ENCODE data around the gene SLC16A3.

The SLC16A3 gene

DNA sequence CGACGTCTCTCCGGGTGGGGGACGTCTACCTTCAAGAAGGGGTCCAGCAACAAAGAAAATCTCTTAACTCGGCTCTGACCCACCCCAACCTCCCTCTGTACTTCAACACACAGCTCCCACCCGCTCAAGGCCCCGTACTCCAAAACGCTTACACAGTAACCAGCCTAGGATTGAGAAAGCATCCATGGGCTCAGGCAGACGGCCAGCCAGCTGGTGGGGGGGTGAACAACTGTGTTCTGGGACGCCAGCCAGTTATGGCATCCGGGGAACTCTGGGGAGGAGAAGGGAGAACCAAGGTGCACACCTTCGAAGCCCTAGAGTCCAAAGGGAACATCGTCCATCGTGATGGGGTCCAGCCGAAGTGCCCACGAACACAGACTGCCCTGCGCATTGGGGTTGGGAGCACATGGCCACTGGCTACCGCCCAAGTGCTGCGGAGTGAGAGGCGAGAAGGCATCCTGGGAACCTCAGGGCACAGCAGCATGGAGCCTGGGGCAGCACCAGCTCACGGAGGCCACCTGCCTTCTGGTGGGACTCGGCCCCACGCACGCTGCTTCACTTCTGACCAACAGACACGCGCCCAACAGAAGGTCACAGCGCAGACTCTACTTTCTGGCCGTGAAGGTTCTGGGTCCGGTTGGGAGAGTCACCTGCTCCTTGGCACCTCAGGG lies 14.3 kb downstream of the SLC16A3 start:
- TF ChIP-seq, protein P1, sequence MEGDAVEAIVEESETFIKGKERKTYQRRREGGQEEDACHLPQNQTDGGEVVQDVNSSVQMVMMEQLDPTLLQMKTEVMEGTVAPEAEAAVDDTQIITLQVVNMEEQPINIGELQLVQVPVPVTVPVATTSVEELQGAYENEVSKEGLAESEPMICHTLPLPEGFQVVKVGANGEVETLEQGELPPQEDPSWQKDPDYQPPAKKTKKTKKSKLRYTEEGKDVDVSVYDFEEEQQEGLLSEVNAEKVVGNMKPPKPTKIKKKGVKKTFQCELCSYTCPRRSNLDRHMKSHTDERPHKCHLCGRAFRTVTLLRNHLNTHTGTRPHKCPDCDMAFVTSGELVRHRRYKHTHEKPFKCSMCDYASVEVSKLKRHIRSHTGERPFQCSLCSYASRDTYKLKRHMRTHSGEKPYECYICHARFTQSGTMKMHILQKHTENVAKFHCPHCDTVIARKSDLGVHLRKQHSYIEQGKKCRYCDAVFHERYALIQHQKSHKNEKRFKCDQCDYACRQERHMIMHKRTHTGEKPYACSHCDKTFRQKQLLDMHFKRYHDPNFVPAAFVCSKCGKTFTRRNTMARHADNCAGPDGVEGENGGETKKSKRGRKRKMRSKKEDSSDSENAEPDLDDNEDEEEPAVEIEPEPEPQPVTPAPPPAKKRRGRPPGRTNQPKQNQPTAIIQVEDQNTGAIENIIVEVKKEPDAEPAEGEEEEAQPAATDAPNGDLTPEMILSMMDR (IDR thresholded peaks at IDR 0.05) = no peak

DNA sequence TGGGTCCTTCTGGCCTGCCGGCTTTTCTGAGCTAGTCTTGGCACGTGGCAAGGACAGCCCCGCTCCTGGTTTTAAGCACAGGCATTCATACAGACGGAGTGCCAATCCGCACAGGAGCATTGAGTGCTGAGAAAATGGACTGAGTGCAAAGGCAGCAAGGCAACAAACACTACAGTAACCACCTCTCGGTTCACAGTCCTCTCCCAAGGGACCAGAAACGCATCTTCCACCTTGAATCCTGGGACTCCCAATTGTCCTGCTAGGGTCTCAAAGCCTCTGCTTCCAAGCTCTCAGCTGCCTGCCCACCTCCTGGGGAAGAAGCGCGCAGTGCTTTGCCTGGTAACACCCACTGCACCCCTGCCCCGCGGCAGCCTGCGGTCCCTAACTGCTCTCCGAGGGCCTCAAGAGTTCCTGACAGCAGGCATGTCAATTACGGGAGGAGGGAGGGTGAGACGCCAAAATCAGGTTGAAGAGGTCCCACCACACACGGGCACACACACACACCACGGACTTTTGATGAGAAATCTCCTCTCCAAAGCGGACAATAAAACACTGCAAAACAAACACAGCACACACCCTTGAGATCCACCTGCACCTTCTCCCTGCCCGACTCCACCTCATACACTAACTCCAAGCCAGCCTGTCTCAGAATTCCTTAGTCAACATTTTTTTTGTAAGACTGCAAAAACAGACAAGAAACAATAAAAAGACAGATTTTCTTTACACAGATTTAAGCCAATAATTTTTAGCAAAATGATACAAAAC lies 15.0 kb downstream of the SLC16A3 start:
- TF ChIP-seq, protein P1 (IDR thresholded peaks at IDR 0.05) = no peak

DNA sequence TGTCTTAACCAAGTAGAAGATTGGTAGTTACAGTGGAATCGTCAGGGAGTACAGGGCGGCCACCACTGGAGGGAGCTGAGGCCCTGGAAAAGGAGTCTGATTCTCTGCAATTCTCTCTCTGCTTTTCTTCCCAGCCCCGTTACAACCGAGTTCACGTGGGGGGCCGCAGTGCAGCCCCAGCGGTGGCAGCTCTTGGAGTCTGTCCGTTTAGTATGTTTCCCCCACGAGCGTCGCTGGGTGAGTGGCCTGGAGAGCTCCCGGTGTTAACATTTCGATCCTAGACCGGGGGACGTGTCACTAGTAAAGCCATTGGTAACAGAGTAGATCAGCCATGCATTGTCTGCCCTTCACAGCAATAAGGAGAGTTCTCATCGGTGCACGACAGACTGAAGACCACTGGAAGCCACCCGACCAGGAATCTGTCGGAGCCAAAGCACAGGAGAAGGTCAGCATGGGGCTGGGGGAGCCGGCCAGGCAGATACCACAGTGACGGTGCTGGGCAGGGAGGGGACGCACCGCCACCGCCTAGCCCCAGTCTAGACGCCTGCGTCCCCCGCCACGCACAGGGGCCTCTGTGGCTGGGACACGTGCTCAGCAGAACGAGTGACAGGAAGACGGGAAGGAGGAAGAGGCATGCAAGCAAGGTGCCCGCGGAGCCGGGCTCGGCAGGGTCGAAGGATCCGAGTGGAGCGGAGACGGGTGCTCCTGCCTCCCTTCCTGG lies 15.7 kb downstream of the SLC16A3 start:
- TF ChIP-seq, protein P1 (IDR thresholded peaks at IDR 0.05) = peak; percentile 68

DNA sequence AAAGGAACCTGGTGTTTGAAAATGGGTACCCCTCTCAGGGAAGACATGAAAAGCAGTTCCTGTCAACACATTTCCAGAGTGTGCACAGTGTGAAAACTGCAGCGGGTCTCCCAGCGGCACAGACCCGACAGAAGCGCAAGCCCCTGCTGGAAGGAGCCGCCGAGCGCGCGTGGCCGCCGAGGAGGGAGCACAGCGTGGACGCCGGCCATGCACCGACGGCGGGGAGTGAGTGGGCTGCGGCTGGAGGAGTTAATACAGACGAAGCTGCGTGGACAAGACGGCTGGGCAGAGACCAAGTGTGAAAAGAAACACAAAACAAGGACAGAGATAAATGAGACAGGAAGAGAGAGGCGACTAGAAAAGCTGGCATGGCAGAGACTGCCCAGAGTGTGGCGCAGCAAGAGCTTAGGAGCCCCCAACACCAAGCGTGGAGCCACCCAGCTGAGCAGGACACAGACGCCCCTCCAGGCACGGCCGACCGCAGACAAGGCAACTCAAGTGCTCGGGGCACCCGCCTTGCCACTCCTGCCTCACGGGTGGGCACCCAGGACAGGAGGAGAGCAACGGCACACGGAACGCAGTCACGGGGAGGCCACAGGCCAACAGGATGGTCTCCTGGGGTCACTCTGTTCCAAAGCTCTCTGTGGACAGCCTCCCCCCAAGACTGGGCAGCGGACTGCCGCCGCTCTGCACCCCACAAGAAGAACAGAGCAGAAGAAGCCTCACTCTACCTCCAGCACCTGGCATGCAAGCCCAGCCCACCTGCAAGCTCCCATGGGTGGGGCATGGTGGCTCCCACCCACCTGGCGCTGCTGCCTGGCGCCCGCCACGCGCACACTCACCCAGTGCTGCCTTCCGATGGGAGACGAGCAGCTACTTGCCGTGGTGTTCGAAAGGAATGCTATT lies 16.5 kb downstream of the SLC16A3 start:
- TF ChIP-seq, protein P1 (IDR thresholded peaks at IDR 0.05) = no peak

DNA sequence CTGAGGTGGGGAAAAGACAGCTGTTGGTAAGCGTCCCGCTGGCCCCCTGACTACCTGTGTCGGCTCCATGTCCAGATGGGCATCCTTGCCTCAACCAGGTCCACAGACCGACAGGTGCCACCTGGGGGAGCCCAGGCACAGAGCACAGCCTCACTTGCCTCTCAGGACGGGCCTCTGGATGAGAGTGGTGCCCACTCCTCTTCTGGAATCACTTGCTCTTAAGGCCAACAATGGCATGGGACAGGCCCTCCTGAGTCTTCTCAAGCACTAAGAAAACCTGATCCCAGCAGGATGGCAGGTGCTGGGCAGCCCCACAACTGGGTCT lies 17.2 kb downstream of the SLC16A3 start:
- TF ChIP-seq, protein P1 (IDR thresholded peaks at IDR 0.05) = no peak

DNA sequence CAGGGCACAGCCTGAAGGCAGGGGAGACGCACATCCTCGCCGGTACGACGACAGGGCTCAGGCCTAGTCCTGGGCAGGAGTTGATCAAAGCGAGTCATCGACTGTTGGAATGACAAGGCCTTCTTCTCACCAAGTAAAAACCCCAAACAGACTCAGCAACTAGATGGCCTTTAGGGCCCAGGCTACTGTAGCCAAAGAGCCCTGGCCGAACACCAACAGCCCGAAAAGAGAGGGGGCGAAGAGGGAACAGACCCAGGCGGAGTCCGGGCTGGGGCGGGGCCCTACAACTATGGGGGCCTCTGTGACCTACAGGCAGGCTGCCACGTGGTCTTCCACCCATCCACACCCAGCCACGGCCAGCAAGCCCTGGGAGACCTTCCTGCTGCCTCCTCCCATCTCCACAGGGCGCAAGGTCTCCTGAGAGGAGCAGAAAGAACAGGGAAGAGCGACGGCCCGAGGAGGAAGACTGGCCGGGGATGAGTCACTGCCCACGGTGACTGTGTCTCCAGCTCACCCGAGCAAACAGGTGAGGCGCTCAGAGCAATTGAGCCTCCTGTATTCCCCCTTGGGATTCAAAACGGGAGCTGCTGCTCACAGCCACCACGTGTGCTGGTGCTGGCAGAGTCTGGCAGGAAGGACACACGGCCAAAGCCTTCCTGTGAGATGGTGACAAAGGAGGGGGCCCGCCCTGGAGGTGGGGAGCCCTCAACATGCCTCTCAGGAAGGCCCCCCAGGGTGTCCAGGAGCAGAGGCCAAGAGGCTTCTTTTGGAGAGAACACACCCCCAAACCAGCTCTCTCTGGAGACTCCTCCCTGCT lies 17.7 kb downstream of the SLC16A3 start:
- TF ChIP-seq, protein P1 (IDR thresholded peaks at IDR 0.05) = no peak
